ENCODE data around the gene TNPO1.

The TNPO1 gene

DNA sequence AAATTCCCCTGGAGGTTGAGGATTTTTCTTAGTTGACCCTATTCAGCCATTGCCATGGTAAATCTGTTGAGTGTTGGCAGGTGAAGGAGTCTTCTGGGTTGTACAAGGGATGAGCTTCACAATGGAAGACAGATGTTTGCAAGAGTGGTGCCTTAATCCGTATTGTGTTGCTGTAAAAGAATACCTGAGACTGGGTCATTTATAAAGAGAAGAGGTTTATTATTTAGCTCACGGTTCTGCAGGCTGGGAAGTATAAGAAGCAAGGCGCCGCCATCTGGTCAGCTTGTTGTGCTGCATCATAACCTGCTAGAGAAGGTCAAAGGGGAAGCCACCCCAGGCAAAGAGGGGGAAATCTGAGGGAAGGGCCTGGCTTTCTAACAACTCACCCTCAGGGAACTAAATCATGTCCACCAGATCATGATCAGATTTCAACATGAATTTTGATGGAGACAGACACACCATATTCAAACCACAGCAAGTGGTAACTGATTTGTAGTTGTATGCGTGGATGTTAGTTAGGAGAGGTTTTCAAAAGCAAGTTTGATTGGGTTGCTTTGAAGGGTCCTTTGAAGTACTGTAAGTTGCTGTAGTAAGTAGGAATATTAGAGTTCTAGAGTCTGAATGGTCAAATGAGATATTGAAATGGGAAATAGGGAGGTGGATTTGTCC, 2.5 kb downstream of the TNPO1 start:
- no peak for DNase-seq (ENCODE audit: low read depth)

GRCh38 chr5:72821776-72822175, 5.3 kb downstream of the TNPO1 start:
- DNase-seq (ENCODE audit: low read depth), result no peak

- DNase-seq (ENCODE audit: low read depth), result no peak
Measured at GRCh38 chr5:72822944-72823343, 6.5 kb downstream of the TNPO1 start.

- DNase-seq (ENCODE audit: low read depth), result no peak
Measured at GRCh38 chr5:72829707-72830106, 13.2 kb downstream of the TNPO1 start.

DNA sequence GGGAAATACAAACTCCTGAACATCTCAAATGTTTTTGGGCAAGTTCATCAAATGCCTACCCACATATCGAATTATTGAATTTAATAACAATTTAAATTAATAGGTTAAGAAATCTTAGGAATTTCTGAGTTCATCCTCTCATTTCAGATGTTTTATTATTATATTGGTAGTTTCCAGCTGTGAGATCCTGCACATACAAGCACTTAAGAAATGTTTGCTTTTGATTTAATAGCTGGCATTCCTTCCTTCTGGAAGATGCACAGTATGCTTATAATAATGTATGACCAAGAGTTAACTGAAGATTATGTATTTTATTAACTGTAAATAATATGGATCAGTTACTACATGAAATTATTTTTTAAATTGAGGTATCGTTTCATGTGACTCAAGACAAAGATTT, 13.9 kb downstream of the TNPO1 start:
- no peak for DNase-seq (ENCODE audit: low read depth)

- no peak for DNase-seq (ENCODE audit: low read depth)
Measured at GRCh38 chr5:72831685-72832084, 15.2 kb downstream of the TNPO1 start.

DNA sequence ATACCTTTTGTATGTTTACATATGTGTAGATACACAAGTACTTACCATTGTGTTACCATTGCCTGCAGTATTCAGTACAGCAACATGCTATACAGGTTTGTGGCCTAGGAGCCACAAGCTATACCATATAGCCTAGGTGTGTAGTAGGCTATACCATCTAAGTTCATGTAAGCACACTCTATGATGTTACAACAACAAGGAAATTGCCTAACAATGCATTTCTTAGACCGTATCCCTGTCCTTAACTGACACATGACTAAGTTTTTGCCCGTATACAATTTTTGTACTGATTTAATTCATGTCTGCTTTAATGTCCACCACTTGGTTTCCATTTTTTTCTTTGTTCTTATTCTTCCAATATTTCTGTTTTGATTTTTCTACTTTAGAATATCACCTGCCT, 18.5 kb downstream of the TNPO1 start:
- DNase-seq (ENCODE audit: low read depth), result no peak

- DNase-seq (ENCODE audit: low read depth), result no peak
Measured at GRCh38 chr5:72835633-72836032, 19.2 kb downstream of the TNPO1 start.

DNA sequence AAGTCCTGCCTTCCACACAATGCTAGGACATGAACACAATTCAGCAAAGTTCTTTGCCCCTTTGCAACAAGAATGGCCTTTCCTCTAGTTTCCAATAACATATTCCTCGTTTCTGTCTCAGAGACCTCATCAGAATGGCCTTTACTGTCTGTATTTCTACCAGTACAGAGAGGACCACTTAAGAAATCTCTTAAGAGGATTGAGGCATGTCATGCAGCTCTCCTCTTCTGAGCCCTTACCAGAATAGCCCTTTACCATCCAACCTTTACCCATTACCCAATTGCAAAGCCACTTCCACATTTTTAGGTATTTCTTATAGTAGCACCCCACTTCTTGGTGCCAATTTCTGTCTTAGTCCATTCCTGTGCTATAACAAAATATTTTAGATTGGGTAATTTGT, 20.3 kb downstream of the TNPO1 start:
- no peak for DNase-seq (ENCODE audit: low read depth)

GRCh38 chr5:72837524-72838096, 21.1 kb downstream of the TNPO1 start:
- DNase-seq (ENCODE audit: low read depth), result no peak

GRCh38 chr5:72840041-72840440, 23.6 kb downstream of the TNPO1 start:
- no peak for DNase-seq (ENCODE audit: low read depth)

- DNase-seq (ENCODE audit: low read depth), result no peak
Measured at GRCh38 chr5:72841756-72842535, 25.5 kb downstream of the TNPO1 start.

- DNase-seq (ENCODE audit: low read depth), result no peak
Measured at GRCh38 chr5:72842816-72843215, 26.4 kb downstream of the TNPO1 start.

GRCh38 chr5:72844218-72844603, 27.8 kb downstream of the TNPO1 start:
- DNase-seq (ENCODE audit: low read depth), result no peak

DNA sequence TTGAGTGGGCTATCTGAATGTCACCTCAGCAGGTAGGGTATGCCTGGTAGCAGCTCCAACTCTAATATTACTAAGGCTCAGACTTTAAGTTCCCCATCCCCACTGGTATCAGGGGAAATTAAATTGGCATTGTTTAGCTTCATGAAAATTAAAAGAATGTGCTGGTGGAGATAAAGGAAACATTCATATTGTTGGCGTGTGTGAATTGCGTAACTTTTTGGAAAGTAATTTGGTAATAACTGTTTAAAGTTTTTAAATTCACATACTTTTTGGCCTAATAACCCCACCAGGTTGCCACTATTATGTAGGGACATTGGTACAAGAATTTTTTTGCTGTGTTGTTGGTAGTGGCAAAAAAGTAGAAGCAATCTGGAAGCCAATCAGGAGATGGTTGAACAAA, 29.4 kb downstream of the TNPO1 start:
- no peak for DNase-seq (ENCODE audit: low read depth)

GRCh38 chr5:72846483-72846882, 30.0 kb downstream of the TNPO1 start:
- DNase-seq (ENCODE audit: low read depth), result no peak

DNA sequence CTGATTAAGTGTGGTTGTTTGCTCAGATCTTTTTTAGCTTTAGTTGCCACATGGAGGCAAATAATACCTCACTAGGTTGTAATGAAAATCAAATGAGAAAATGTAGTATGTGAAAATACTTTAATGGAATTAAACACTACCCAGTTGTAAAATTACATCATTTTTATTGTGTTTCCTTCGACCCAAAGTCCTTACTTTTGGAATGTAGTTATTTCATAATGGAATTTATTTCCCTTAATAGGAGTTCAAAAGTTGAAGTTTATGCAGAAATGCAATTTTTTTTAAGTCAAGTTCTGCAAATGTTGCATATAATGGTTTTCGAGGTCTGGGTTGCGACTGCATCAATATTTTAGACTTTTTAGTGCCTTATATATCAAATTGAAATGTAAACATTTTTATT, 31.0 kb downstream of the TNPO1 start:
- DNase-seq (ENCODE audit: low read depth), result no peak

GRCh38 chr5:72847989-72848473, 31.6 kb downstream of the TNPO1 start:
- DNase-seq (ENCODE audit: low read depth), result peak; percentile 59

DNA sequence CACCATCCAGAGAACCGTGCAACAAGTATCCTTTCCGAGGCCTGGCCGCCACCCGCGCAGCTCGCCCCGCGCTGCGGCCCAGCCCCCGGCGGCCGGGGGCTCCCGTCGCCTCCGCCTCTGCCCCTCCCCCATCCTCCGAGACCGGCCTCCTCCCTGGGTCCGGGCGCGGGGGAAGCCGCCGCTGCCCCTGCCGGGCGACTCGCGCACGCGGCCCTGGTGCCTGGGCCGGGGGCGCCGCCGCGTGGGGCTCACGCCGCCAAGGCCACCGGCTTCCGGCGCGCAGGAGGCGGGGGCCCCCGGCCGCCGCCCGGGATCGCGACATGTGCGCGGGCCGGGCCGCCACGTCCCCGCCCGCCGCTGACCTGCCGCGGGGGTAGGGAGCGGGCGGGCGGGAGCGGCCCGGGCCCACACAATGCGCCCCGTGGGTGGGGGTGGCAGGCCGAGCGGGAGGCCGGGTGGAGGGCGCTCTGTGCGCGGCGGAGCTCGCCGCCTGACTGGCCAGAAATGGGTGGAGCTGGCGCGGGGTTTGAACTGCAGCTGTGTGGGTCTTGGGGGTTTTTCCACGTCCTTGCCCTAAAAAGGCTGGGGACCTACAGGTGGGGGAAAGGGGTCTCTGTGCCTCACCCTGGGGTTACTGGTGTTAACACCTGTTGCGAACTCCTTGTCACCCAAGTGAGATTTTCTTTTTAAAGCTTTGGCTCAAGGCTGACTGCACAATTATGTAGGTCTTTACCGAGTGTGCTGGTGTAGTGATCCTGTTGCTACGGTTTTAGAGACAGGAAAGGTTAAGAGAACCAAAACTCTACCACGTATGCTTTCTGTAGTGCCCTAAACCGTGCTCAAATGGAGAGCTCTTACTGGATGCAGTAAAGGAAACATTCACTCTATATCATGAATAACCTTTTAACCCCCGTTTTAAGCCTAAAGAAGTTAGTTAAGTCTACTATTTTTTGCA, 32.3 kb downstream of the TNPO1 start:
- peak; percentile 17 for DNase-seq (ENCODE audit: low read depth)

GRCh38 chr5:72849546-72849945, 33.1 kb downstream of the TNPO1 start:
- DNase-seq (ENCODE audit: low read depth), result no peak

- DNase-seq (ENCODE audit: low read depth), result no peak
Measured at GRCh38 chr5:72850113-72850512, 33.7 kb downstream of the TNPO1 start.

GRCh38 chr5:72852356-72852755, 35.9 kb downstream of the TNPO1 start:
- no peak for DNase-seq (ENCODE audit: low read depth)
